HG03575 (cell line): Measurements from ENCODE around the gene SPACA5B.
"Not testable (repeated sequence)": the region's sequence is repeated elsewhere in the genome, so short reads cannot be mapped to it uniquely, and the experiment has no call there.

ENCODE experiments used
- ATAC-seq: cut with Tn5 transposase; IDR thresholded peaks from one replicate; pipeline ENCODE4 v1.9.1; 2021; ENCODE audit not compliant: unreplicated experiment, insufficient number of reproducible peaks, low FRiP score; ENCODE audit errors: extremely low read depth

SPACA5B gene

GRCh38 chrX:48181882-48182281 lies 51.5 kb downstream of the SPACA5B start:
- not testable (repeated sequence) for ATAC-seq
